Prostate gland (tissue), 2 donors: ENCODE data around the gene TMEM45B. TPM values are rescaled to one million over a fixed set of nuclear protein-coding genes. Genes with fewer than 3 reads are reported as not detected.
"Not testable (repeated sequence)": the region's sequence is repeated elsewhere in the genome, so short reads cannot be mapped to it uniquely, and the experiment has no call there.

ENCODE experiments used
- DNase-seq: peaks from one replicate; pipeline ENCODE4 v3.0.0-alpha.2; 2019; ENCODE audit warnings: low spot score
- H3K27ac ChIP-seq, 2 donors: fragments of 200-600 bp; sonication (generic); 2 replicates each; pipeline ENCODE4 v1.5.1; 2017 to 2019
- H3K27me3 ChIP-seq: fragments of 200-600 bp; sonication (generic); replicated peaks from 2 replicates; pipeline ENCODE4 v1.5.1; 2019; ENCODE audit not compliant: insufficient read depth
- H3K36me3 ChIP-seq, 2 donors: fragments of 200-600 bp; sonication (generic); 1 replicate in 1 of 2; 2 replicates in 1 of 2; pipeline versions ENCODE4 v1.5.1 to v1.8.1; 2017 to 2019
- H3K4me1 ChIP-seq: fragments of 200-600 bp; sonication (generic); replicated peaks from 2 replicates; pipeline ENCODE4 v1.5.1; 2019
- H3K4me3 ChIP-seq, 2 donors: fragments of 200-600 bp; sonication (generic); 2 replicates each; pipeline ENCODE4 v1.5.1; 2017 to 2019
- H3K9me3 ChIP-seq: fragments of 200-600 bp; sonication (generic); 2 replicates; pipeline ENCODE4 v1.5.1; 2017
- POLR2A ChIP-seq: fragments of 450-650 bp; IDR thresholded peaks from one replicate; pipeline ENCODE4 v1.6.1; 2016; ENCODE audit warnings: antibody characterized with exemption, mild to moderate bottlenecking
- POLR2AphosphoS5 ChIP-seq: sonication (generic); formaldehyde crosslinking; IDR thresholded peaks from one replicate; pipeline ENCODE4 v1.6.1; 2017; ENCODE audit warnings: antibody characterized with exemption
- WGBS: methylation state at CpG from one replicate; pipeline ENCODE4 v1.1.5; 2018; 5-methylcytosine and 5-hydroxymethylcytosine counted together
- intact Hi-C: fragments of 100-400 bp; cut with DNase I; formaldehyde crosslinking; loops from one replicate; pipeline ENCODE4 v1.14.2; 2022
- total RNA-seq, 2 donors: library from RNA; depleted of rRNA; stranded (reverse); fragments of >200 nt; gene quantifications; one replicate each; pipeline ENCODE4 v1.1.0, GENCODE V29; 2016
- TF ChIP-seq, protein P1 (sequence below), 4 experiments: fragments of 200-600 bp in 2 of 4; fragments of 450-650 bp in 2 of 4; sonication (generic) in 2 of 4; IDR thresholded peaks; 1 replicate in 3 of 4; 2 replicates in 1 of 4; pipeline ENCODE4 v1.5.1; 2016 to 2019; ENCODE audit warnings: antibody characterized with exemption in 4 of 4, mild to moderate bottlenecking in 2 of 4, moderate library complexity in 2 of 4

TMEM45B gene
- total RNA-seq, 2 donors from 2014 or later: 5.2 to 11.0 TPM

DNA sequence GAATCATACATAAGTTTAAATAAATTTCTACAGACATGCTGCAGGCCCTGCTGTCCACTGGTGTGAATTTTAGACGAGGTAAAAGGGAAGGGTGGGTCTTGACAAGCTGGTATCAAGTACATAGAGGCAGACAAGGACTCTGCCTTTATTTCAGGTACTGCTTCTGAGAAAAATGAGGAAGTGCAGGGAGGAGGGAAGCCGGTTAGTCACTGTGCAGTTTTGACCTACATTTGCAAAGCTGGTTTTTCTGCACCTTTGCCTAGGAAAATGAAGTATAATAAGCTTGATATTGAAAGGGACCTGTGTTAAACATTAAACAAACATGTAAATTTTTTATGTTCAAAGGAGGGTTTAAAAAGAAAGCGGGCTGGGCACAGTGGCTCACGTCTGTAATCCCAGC is 24.6 kb downstream of the TMEM45B start:
- Histone ChIP-seq H3K4me3 (no peak overlapping the region), H3K27me3 (no peaks in the 10 kb centered on the region), H3K4me1 (no peaks in the 10 kb centered on the region), H3K9me3 (no peaks in the 10 kb centered on the region), H3K36me3 (no peaks in the 10 kb centered on the region), H3K27ac (no peak overlapping the region)
- DNase-seq: no peak
- TF ChIP-seq POLR2A (no peak), POLR2AphosphoS5 (no peak)
- TF ChIP-seq, protein P1, sequence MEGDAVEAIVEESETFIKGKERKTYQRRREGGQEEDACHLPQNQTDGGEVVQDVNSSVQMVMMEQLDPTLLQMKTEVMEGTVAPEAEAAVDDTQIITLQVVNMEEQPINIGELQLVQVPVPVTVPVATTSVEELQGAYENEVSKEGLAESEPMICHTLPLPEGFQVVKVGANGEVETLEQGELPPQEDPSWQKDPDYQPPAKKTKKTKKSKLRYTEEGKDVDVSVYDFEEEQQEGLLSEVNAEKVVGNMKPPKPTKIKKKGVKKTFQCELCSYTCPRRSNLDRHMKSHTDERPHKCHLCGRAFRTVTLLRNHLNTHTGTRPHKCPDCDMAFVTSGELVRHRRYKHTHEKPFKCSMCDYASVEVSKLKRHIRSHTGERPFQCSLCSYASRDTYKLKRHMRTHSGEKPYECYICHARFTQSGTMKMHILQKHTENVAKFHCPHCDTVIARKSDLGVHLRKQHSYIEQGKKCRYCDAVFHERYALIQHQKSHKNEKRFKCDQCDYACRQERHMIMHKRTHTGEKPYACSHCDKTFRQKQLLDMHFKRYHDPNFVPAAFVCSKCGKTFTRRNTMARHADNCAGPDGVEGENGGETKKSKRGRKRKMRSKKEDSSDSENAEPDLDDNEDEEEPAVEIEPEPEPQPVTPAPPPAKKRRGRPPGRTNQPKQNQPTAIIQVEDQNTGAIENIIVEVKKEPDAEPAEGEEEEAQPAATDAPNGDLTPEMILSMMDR (IDR thresholded peaks at IDR 0.05): no peak
- intact Hi-C loops: no loop called here
- 33% methylated on average over 4 of the region's 4 CpGs for WGBS

DNA sequence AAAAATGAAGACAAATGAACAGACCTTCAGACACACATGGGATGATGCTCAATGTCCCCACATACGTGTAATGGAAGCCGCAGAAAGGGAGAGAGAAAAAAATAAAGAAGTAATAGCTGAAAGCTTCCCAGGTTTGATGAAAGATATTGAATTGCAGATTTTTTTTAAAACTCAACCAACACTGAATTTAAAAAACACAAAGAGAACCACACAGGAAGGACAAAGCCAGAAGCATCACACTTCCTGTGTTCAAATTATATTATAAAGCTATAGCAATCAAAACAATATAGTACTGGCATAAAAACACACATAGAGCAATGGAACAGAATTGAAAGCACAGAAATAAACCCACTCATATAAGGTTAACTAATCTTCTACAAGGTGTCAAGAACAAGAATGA is 26.5 kb downstream of the TMEM45B start:
- H3K27ac ChIP-seq: no peak overlapping the region
- H3K36me3 ChIP-seq: no peaks in the 10 kb centered on the region
- intact Hi-C loops: no loop called here
- H3K9me3 ChIP-seq: no peaks in the 10 kb centered on the region
- no peaks in the 10 kb centered on the region for H3K27me3 ChIP-seq
- H3K4me1 ChIP-seq: no peaks in the 10 kb centered on the region
- DNase-seq: no peak
- 100% methylated on average over 2 of the region's 2 CpGs for WGBS
- TF ChIP-seq POLR2AphosphoS5 (no peak), POLR2A (no peak)
- TF ChIP-seq, protein P1 (IDR thresholded peaks at IDR 0.05): no peak
- no peak overlapping the region for H3K4me3 ChIP-seq

DNA sequence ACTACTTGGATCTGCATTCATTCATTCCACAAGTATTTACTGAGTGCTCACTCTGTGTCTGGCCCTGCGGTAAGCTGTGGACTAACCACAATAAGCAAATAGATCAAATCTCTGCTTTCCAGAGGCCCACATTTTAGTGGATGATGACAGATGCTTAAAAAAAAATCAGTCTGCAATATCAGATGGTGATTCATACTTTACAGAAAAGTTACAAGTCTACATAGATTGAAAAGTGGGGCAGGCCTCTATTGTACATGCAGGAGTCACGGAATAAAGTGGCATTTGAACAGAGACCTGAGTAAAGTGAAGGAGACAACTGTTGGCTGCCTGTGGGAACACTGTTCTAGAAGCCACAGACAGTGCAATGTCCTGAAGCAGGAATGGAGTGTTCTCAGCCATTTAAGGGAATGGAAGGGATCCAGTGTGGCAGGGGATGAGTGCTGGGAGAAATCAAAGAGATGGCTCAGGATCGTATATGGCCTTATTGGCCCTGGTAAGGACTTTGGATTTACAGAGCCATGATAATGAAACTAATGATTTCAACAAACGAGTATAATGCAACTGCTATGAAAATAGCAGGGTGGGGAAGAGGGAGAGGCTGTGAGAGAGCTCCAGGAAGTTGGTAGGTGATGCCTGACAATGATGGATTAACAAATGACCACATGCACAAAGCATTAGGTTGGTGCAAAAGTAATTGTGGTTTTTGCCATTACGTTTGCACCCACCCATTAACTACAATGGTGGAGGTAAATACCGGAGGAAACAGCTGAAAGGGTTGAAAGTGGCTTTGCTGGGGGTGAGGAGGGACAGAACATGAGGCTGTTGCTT is 31.1 kb downstream of the TMEM45B start:
- TF ChIP-seq POLR2AphosphoS5 (peak; percentile 24), POLR2A (no peak)
- WGBS: 40% methylated on average over 6 of the region's 6 CpGs
- H3K27ac ChIP-seq: peak overlapping the region; percentile 7 to 31
- DNase-seq: no peak
- H3K9me3 ChIP-seq: no peaks in the 10 kb centered on the region
- no peak overlapping the region for H3K4me3 ChIP-seq
- H3K36me3 ChIP-seq: no peaks in the 10 kb centered on the region
- H3K27me3 ChIP-seq: no peaks in the 10 kb centered on the region
- H3K4me1 ChIP-seq: no peaks in the 10 kb centered on the region
- intact Hi-C loops: no loop called here

DNA sequence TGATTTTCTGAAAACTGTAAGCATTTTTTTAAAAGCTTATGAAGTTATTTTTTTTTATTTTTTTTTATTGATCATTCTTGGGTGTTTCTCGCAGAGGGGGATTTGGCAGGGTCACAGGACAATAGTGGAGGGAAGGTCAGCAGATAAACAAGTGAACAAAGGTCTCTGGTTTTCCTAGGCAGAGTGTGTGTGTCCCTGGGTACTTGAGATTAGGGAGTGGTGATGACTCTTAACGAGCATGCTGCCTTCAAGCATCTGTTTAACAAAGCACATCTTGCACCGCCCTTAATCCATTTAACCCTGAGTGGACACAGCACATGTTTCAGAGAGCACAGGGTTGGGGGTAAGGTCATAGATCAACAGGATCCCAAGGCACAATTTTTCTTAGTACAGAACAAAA is 31.7 kb downstream of the TMEM45B start:
- DNase-seq, H3K4me1 ChIP-seq, H3K36me3 ChIP-seq, H3K27ac ChIP-seq, intact Hi-C loops, H3K4me3 ChIP-seq, H3K27me3 ChIP-seq, H3K9me3 ChIP-seq: not testable (repeated sequence)
- 88% methylated on average over 2 of the region's 3 CpGs for WGBS

DNA sequence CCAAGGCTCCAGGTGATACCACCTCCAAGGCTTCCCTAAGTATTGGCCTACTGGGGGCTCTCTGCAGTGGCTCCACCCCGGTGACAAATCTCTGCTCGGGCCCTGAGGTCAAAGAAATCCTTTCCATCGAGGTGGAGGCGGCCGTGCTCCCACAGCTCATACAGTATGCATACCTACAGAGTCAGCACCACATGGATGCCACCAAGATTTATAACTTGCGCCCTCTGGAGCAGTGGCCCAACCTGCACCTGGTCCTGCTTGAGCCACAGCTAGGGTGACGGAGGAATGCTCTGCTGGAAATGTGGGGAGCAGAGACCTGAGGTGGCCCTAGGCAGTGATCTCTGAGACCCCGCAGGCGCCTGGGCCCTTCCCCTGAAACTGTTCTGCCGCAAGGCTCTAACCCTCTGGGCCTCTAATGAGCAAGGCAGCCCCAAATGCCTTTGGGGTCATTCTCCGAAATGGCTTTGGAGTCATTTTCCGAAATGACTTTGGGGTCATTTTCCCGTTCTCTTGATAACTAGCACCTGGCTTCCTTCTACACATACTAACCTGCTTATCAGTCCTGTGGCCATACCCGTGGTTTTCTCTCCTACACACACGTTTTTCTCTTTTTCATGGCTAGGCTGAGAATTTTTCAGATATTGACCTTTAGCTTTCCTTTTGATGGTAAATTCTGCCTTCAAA is 33.9 kb downstream of the TMEM45B start:
- no peaks in the 10 kb centered on the region for H3K9me3 ChIP-seq
- no peaks in the 10 kb centered on the region for H3K36me3 ChIP-seq
- no peak overlapping the region for H3K27ac ChIP-seq
- whole genome bisulfite sequencing: 90% methylated on average over 15 of the region's 15 CpGs
- H3K4me1 ChIP-seq: no peaks in the 10 kb centered on the region
- TF ChIP-seq POLR2AphosphoS5: no peak
- TF ChIP-seq POLR2A: no peak
- TF ChIP-seq, protein P1 (IDR thresholded peaks at IDR 0.05): no peak
- DNase-seq: no peak
- intact Hi-C loops: no loop called here
- no peak overlapping the region for H3K4me3 ChIP-seq
- no peaks in the 10 kb centered on the region for H3K27me3 ChIP-seq
